RWPE2 (cell line): ENCODE results near the gene PIK3IP1.

Source experiments
- ATAC-seq: fragments of 200-7000 bp; cut with Tn5 transposase; 3 replicates; pipeline ENCODE4 v1.9.1; 2021; ENCODE audit warnings: low read depth
- DNase-seq: peaks from one replicate; pipeline ENCODE4 v3.0.0-alpha.2; 2020; ENCODE audit warnings: low spot score
- H3K27ac ChIP-seq: fragments of 450-650 bp; 2 replicates; pipeline ENCODE4 v1.5.1; 2017; ENCODE audit warnings: mild to moderate bottlenecking; ENCODE audit not compliant: poor library complexity, severe bottlenecking
- H3K27me3 ChIP-seq: fragments of 250-450 bp; sonication (Bioruptor Pico); 2 replicates; pipeline ENCODE4 v1.5.1; 2021; ENCODE audit warnings: mild to moderate bottlenecking, moderate library complexity; ENCODE audit not compliant: insufficient read depth, poor library complexity, severe bottlenecking
- H3K36me3 ChIP-seq: fragments of 250-450 bp; sonication (Bioruptor Pico); 2 replicates; pipeline ENCODE4 v1.5.1; 2020; ENCODE audit warnings: low read depth, mild to moderate bottlenecking, moderate library complexity
- H3K4me1 ChIP-seq: fragments of 250-450 bp; sonication (Bioruptor Pico); 2 replicates; pipeline ENCODE4 v1.5.1; 2021; ENCODE audit warnings: mild to moderate bottlenecking, moderate library complexity; ENCODE audit not compliant: insufficient read depth, poor library complexity, severe bottlenecking
- H3K4me3 ChIP-seq: fragments of 250-450 bp; sonication (Bioruptor Pico); 2 replicates; pipeline ENCODE4 v1.5.1; 2021; ENCODE audit warnings: mild to moderate bottlenecking, moderate library complexity; ENCODE audit not compliant: severe bottlenecking
- H3K9me3 ChIP-seq: fragments of 250-450 bp; sonication (Bioruptor Pico); 2 replicates; pipeline ENCODE4 v1.5.1; 2021; ENCODE audit warnings: mild to moderate bottlenecking, moderate library complexity; ENCODE audit not compliant: severe bottlenecking
- TF ChIP-seq, protein P1 (sequence below): fragments of 450-650 bp; IDR thresholded peaks from one replicate; pipeline ENCODE4 v1.5.1; 2017; ENCODE audit warnings: mild to moderate bottlenecking, moderate library complexity; ENCODE audit not compliant: poor library complexity, severe bottlenecking

PIK3IP1 gene

DNA sequence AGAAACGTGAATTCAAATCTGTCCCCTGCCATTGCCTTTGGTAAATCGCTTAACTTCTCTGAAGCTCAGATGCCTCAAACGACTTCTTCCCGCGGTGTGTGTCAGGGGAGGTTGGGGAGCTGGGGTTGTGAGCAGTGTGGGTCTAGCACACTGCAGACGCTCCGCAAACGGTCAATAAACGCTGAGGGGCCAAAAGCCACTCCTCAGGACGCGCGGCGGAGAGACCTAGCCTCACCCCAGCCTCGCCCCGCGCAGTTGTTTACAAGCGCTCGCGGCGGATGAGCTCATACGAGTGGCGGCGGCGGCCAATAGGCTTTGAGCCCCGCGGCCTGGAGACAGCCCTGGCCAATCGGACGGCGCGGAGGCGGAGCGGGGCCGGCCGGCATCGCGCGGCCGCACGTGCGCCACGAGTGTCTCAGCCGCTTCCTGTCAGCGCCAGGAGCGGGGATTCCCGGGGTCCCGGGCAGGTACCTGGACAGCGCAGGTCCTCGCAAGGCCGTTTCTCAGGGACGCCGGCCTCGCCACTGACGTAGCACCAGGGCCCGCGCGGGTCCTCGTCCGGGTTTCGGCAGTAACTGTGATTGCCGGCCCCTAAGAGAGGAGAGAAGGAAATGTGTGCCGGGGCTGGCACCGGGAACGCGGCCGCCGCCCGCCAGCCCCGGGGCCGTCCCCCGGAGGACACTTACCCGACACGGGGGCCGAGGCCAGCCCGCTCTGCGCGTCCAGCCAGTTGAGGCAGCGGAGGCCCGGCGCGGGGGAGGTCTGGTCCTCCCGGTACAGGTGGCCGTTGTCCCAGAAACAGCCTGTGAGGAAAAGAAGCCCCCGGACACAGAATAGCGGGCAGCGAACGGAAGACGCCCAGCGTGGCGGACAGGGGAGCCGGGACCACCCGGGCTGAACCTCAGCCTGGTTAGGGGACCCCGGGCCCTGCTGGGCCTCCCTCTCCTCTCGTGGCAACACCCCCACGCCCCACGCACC is 1.5 kb downstream of the PIK3IP1 start:
- H3K4me1 ChIP-seq = peaks cover 14% of the 10 kb centered on the region
- ATAC-seq = peak; percentile 89
- H3K4me3 ChIP-seq = peak overlapping the region; percentile 55
- H3K9me3 ChIP-seq = no peaks in the 10 kb centered on the region
- H3K27me3 ChIP-seq = no peaks in the 10 kb centered on the region
- TF ChIP-seq, protein P1, sequence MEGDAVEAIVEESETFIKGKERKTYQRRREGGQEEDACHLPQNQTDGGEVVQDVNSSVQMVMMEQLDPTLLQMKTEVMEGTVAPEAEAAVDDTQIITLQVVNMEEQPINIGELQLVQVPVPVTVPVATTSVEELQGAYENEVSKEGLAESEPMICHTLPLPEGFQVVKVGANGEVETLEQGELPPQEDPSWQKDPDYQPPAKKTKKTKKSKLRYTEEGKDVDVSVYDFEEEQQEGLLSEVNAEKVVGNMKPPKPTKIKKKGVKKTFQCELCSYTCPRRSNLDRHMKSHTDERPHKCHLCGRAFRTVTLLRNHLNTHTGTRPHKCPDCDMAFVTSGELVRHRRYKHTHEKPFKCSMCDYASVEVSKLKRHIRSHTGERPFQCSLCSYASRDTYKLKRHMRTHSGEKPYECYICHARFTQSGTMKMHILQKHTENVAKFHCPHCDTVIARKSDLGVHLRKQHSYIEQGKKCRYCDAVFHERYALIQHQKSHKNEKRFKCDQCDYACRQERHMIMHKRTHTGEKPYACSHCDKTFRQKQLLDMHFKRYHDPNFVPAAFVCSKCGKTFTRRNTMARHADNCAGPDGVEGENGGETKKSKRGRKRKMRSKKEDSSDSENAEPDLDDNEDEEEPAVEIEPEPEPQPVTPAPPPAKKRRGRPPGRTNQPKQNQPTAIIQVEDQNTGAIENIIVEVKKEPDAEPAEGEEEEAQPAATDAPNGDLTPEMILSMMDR = no peak
- peak overlapping the region; percentile 79 for H3K27ac ChIP-seq
- peak; percentile 94 for DNase-seq
- no peaks in the 10 kb centered on the region for H3K36me3 ChIP-seq

DNA sequence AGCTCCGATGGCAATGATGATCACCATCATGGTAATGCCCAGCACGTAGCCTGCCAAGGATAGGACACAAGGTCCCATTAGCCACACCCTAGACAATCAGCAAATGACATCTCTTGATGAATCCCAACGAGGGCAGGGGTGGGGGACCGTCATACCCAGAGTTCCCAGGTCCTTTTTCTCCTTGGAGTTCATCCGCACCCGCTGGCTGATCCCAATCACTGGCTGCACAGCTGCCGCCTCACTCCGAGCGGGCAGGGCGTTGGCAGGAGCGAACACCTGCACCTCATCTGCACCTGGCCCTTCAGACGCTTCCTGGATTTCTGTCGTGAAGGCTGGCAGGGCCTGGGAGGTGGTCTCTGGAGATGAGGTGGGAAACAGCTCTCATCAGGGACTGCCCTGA is 2.9 kb downstream of the PIK3IP1 start:
- Histone ChIP-seq H3K27ac (no peak overlapping the region), H3K9me3 (no peaks in the 10 kb centered on the region), H3K4me3 (no peak overlapping the region), H3K36me3 (no peaks in the 10 kb centered on the region), H3K4me1 (peaks cover 6% of the 10 kb centered on the region), H3K27me3 (no peaks in the 10 kb centered on the region)
- TF ChIP-seq, protein P1 = no peak
- no peak for DNase-seq
- ATAC-seq = no peak

DNA sequence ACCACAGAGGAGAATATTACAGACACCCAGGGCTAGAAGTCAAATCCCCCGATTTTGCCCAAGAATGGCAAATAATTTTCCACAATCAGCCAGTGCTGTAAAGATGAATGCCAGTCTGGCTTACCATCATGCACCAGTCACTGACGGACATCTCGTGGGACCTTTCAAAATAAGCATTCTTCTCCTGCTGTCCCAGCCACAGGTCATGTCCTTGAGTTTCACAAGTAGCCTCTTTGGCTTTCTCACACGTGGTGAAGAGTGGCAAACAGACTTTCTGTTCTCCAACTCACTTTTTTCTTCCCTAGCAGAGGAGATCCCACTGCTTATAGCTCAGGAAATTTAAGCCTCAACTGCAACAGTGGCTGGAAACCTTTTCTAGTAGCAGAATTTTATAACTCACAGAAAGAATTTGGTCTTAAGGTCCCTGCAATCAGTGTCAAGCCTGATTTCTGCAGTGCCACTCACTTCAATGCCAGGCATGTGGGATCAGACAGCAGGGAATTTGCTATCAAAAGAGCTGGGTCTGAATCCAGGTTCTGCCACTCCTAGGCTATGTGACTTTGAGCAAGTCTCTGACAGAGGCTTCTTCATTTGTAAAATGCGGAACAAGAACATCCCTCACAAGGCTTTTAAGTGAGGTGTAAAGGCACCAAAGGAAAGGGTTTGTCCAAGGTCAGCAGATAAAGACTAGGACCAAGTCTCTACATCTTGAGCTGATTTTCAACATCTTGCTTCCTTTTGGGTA is 3.6 kb downstream of the PIK3IP1 start:
- DNase-seq (no peak), ATAC-seq (no peak)
- Histone ChIP-seq H3K36me3 (no peaks in the 10 kb centered on the region), H3K27me3 (no peaks in the 10 kb centered on the region), H3K4me1 (peaks cover 6% of the 10 kb centered on the region), H3K4me3 (no peak overlapping the region), H3K27ac (no peak overlapping the region), H3K9me3 (no peaks in the 10 kb centered on the region)
- TF ChIP-seq, protein P1 = no peak

DNA sequence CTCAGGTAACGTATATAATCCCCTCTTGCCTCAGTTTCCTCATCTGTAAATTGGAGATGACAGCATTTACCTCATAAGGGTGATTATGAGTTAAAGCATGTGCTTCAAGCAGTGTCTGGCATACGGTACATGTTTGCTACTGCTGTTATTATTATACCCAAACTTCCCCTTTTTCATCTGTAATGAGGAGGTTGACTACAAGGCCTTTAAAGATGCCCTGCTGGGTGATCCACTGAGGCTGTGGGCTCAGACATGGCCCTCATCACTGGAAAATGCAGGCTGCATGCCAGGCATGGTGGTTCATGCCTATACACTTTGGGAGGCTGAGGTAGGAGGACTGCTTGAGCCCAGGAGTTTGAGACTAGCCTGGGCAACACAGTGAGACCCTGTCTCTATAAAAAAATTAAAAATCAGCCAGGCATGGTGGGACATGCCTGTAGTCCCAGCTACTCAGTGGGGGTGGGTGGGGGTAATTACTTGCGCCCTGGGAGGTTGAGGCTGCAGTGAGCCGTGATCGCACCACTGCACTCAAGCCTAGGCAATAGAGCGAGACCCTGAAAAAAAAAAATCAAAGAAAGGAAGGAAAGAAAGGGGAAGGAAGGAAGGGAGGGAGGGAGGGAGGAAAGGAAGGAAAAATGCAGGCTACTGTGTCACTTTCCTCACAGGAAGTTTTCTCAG is 4.3 kb downstream of the PIK3IP1 start:
- Histone ChIP-seq H3K27me3 (no peaks in the 10 kb centered on the region), H3K27ac (no peak overlapping the region), H3K9me3 (no peaks in the 10 kb centered on the region), H3K4me3 (no peak overlapping the region), H3K4me1 (peaks cover 5% of the 10 kb centered on the region), H3K36me3 (no peaks in the 10 kb centered on the region)
- DNase-seq (no peak), ATAC-seq (no peak)
- TF ChIP-seq, protein P1 = no peak
